Vagina (tissue), 2 donors: Measurements from ENCODE around the gene CERS1.

Source experiments
- POLR2A ChIP-seq, 2 donors: fragments of 450-650 bp; IDR thresholded peaks; one replicate each; pipeline ENCODE4 v1.6.1; 2017; ENCODE audit warnings: antibody characterized with exemption in 2 of 2, mild to moderate bottlenecking in 2 of 2, moderate library complexity in 2 of 2
- TF ChIP-seq, protein P1 (sequence below), 3 experiments: fragments of 450-650 bp in 2 of 3; fragments of 200-600 bp in 1 of 3; sonication (generic) in 1 of 3; IDR thresholded peaks; one replicate each; pipeline ENCODE4 v1.5.1; 2017 to 2019; ENCODE audit warnings: antibody characterized with exemption in 3 of 3, mild to moderate bottlenecking in 2 of 3, moderate library complexity in 2 of 3

DNA sequence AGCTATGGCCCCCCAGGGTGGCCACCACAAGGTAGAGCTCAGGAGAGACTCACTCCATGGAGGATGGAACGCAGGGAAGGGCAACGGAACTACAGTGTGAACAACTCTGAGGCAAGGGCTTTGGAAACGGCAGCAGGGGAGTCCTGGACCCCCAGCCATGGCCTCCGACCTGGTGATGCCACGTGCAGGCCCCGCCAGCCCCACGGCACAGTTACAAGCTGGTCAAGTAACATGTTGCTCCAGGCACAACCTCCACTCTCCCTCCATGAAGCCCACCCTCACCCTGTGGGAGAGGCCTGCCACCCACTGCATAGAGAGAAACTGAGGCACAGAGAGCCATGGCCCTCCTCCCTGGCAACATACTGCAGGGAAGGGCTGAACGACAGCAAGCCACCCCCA lies 9.1 kb upstream of the CERS1 start:
- TF ChIP-seq, protein P1, sequence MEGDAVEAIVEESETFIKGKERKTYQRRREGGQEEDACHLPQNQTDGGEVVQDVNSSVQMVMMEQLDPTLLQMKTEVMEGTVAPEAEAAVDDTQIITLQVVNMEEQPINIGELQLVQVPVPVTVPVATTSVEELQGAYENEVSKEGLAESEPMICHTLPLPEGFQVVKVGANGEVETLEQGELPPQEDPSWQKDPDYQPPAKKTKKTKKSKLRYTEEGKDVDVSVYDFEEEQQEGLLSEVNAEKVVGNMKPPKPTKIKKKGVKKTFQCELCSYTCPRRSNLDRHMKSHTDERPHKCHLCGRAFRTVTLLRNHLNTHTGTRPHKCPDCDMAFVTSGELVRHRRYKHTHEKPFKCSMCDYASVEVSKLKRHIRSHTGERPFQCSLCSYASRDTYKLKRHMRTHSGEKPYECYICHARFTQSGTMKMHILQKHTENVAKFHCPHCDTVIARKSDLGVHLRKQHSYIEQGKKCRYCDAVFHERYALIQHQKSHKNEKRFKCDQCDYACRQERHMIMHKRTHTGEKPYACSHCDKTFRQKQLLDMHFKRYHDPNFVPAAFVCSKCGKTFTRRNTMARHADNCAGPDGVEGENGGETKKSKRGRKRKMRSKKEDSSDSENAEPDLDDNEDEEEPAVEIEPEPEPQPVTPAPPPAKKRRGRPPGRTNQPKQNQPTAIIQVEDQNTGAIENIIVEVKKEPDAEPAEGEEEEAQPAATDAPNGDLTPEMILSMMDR (IDR thresholded peaks at IDR 0.05): no peak
- no peak for TF ChIP-seq POLR2A (IDR thresholded peaks at IDR 0.05)
